GM18868 (cell line): ENCODE data around the gene PCDH7.
A peak's percentile ranks its signal among the peaks of the same experiment; 100 is the strongest.

ENCODE experiments used
- ATAC-seq: cut with Tn5 transposase; IDR thresholded peaks from one replicate; pipeline ENCODE4 v1.9.1; 2021; ENCODE audit warnings: mild to moderate bottlenecking, moderate library complexity; ENCODE audit not compliant: unreplicated experiment

Gene PCDH7

GRCh38 chr4:30720021-30720660, at the start of gene PCDH7:
TSS of gene PCDH7 (plus strand) at chr4:30720369. CDS start at chr4:30721423, 1,054 bp downstream.
- no peak for ATAC-seq

- ATAC-seq, result no peak
Observed at GRCh38 chr4:30671926-30672448, 48.2 kb upstream of the PCDH7 start.

GRCh38 chr4:30696191-30696590, 24.0 kb upstream of the PCDH7 start:
- no peak for ATAC-seq

- peak; percentile 41 for ATAC-seq
Observed at GRCh38 chr4:30714408-30715031, 5.6 kb upstream of the PCDH7 start.

- ATAC-seq, result no peak
Observed at GRCh38 chr4:30716158-30716557, 4.0 kb upstream of the PCDH7 start.

- ATAC-seq, result peak; percentile 13
Observed at GRCh38 chr4:30716681-30717207, 3.4 kb upstream of the PCDH7 start.

- peak; percentile 53 for ATAC-seq
Observed at GRCh38 chr4:30717208-30718020, 2.8 kb upstream of the PCDH7 start.

GRCh38 chr4:30718021-30718542, 2.1 kb upstream of the PCDH7 start:
- no peak for ATAC-seq

- no peak for ATAC-seq
Observed at GRCh38 chr4:30718641-30719453, 1.3 kb upstream of the PCDH7 start.

- no peak for ATAC-seq
Observed at GRCh38 chr4:30719454-30720020, 632 bp upstream of the PCDH7 start.

GRCh38 chr4:30720661-30721184, 554 bp downstream of the PCDH7 start:
- ATAC-seq, result no peak

- ATAC-seq, result no peak
Observed at GRCh38 chr4:30721185-30722091, 1.3 kb downstream of the PCDH7 start.

GRCh38 chr4:30722092-30722358, 1.9 kb downstream of the PCDH7 start:
- ATAC-seq, result no peak

GRCh38 chr4:30722359-30723200, 2.4 kb downstream of the PCDH7 start:
- ATAC-seq, result no peak

GRCh38 chr4:30723201-30723955, 3.2 kb downstream of the PCDH7 start:
- no peak for ATAC-seq

- ATAC-seq, result no peak
Observed at GRCh38 chr4:30724247-30724646, 4.1 kb downstream of the PCDH7 start.

GRCh38 chr4:30725562-30725961, 5.4 kb downstream of the PCDH7 start:
- ATAC-seq, result no peak
